Activated naive CD8-positive, alpha-beta T cell treated with anti-CD3 and anti-CD28 coated beads, Interleukin-2, amount 50 U/mL, for 24 hours (primary cell): ENCODE data around the gene DOC2A.

ENCODE experiments used
- ATAC-seq: fragments of 150-1000 bp; cut with Tn5 transposase; one replicate; pipeline ENCODE4 v1.10.0; 2021
- DNase-seq: peaks from one replicate; pipeline ENCODE4 v3.0.0; 2021
- H3K27ac Mint-ChIP-seq: one replicate; pipeline ENCODE4 v1.8.0; 2021; ENCODE audit warnings: mild to moderate bottlenecking, mixed read lengths
- H3K27me3 Mint-ChIP-seq: one replicate; pipeline ENCODE4 v1.8.0; 2021; ENCODE audit warnings: mixed read lengths
- H3K36me3 Mint-ChIP-seq: one replicate; pipeline ENCODE4 v1.8.0; 2021; ENCODE audit warnings: low read depth, mixed read lengths
- H3K4me1 Mint-ChIP-seq: one replicate; pipeline ENCODE4 v1.8.0; 2021; ENCODE audit warnings: mixed read lengths
- H3K4me3 Mint-ChIP-seq: one replicate; pipeline ENCODE4 v1.8.0; 2021; ENCODE audit warnings: mild to moderate bottlenecking, moderate library complexity, mixed read lengths
- H3K9me3 Mint-ChIP-seq: one replicate; pipeline ENCODE4 v1.8.0; 2021; ENCODE audit warnings: mixed read lengths

The DOC2A gene

DNA sequence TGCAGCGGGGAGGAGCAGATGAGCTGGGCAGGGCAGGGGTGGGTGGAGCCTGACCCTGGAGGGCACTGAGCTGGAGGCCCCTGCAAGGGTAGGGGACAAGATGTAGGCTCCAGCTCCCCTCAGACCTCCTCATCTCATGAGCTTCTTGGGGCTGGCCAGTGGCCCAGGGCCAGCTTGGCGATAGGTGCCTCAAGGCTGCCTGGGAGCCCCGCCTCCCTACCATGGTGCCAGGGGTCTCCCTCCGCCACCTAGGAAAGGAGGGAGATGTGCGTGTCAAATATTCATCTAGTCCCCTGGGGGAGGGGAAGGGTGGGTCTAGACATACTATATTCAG lies 19.3 kb downstream of the DOC2A start:
- Mint-ChIP-seq H3K9me3 (no peaks in the 10 kb centered on the region), H3K27ac (no peak overlapping the region), H3K36me3 (peaks cover 26% of the 10 kb centered on the region), H3K4me3 (no peak overlapping the region), H3K4me1 (peaks cover 21% of the 10 kb centered on the region), H3K27me3 (no peaks in the 10 kb centered on the region)
- DNase-seq: no peak
- no peak for ATAC-seq

DNA sequence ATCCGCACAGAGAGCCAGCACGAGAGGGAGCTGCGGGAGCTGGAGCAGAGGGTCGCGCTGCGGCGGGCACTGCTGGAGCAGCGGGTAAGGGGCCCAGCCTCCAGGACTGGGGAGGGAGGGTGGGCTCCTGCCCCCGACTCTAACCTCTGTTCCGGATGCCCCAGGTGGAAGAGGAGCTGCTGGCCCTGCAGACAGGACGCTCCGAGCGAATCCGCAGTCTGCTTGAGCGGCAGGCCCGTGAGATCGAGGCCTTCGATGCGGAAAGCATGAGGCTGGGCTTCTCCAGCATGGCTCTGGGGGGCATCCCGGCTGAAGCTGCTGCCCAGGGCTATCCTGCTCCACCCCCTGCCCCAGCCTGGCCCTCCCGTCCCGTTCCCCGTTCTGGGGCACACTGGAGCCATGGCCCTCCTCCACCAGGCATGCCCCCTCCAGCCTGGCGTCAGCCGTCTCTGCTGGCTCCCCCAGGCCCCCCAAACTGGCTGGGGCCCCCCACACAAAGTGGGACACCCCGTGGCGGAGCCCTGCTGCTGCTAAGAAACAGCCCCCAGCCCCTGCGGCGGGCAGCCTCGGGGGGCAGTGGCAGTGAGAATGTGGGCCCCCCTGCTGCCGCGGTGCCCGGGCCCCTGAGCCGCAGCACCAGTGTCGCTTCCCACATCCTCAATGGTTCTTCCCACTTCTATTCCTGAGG lies 19.8 kb downstream of the DOC2A start:
- H3K4me1 Mint-ChIP-seq: peaks cover 21% of the 10 kb centered on the region
- peaks cover 22% of the 10 kb centered on the region for H3K36me3 Mint-ChIP-seq
- no peak overlapping the region for H3K4me3 Mint-ChIP-seq
- H3K27me3 Mint-ChIP-seq: no peaks in the 10 kb centered on the region
- ATAC-seq (no peak), DNase-seq (no peak)
- no peak overlapping the region for H3K27ac Mint-ChIP-seq
- no peaks in the 10 kb centered on the region for H3K9me3 Mint-ChIP-seq

DNA sequence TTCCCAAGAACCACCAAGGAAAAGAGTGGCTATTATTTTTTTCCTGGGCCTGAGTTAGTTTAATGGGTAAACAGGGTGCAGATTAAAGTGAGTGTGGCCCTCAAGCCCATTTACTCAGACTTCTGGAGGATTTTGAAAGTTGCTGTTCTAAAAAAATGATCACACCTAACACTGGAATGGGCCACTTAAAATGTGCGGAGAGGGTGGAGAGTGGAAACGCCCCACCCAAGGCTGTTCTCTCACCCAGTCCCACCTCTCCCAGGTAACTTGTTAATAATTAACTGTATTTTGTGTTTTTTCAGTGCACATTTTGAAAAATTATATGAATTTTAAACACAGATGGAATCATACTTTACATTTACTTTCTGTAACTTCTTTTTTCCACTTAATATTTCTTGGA lies 20.8 kb downstream of the DOC2A start:
- no peaks in the 10 kb centered on the region for H3K9me3 Mint-ChIP-seq
- ATAC-seq (no peak), DNase-seq (no peak)
- H3K4me3 Mint-ChIP-seq: no peak overlapping the region
- H3K27ac Mint-ChIP-seq: no peak overlapping the region
- H3K27me3 Mint-ChIP-seq: no peaks in the 10 kb centered on the region
- peaks cover 22% of the 10 kb centered on the region for H3K36me3 Mint-ChIP-seq
- peaks cover 12% of the 10 kb centered on the region for H3K4me1 Mint-ChIP-seq

DNA sequence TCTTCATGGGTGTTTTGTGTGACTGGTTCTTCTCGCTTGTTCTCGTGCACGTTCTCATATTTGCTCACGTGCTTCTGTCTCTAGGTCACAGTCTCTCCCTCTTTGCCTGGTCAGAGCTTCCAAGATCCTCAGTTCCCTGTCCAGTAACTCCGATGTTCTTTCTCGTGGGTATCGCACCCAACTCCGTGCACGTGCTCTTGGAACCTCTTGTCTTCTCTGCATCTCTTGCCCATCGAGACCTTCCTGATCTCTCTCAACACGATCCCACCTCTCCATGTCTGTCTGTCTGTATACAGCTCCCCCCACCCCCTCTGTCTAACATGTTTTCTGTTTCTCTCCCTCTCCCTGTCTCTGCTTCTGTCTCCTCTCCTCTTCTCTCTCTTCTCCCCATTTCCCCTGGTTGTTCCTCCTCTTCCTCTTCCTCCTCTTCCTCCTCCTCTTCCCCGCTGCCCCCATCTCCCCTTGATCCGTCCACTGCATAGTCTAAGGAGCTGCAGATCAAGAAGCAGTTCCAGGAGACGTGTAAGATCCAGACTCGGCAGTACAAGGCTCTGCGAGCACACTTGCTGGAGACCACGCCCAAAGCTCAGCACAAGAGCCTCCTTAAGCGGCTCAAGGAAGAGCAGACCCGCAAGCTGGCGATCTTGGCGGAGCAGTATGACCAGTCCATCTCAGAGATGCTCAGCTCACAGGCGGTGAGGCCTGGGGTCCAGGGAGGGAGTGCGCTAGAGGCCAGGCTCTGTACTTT lies 21.5 kb downstream of the DOC2A start:
- no peaks in the 10 kb centered on the region for H3K9me3 Mint-ChIP-seq
- peaks cover 5% of the 10 kb centered on the region for H3K4me1 Mint-ChIP-seq
- peaks cover 22% of the 10 kb centered on the region for H3K36me3 Mint-ChIP-seq
- no peak overlapping the region for H3K27ac Mint-ChIP-seq
- no peak for ATAC-seq
- H3K4me3 Mint-ChIP-seq: no peak overlapping the region
- no peak for DNase-seq
- H3K27me3 Mint-ChIP-seq: no peaks in the 10 kb centered on the region

DNA sequence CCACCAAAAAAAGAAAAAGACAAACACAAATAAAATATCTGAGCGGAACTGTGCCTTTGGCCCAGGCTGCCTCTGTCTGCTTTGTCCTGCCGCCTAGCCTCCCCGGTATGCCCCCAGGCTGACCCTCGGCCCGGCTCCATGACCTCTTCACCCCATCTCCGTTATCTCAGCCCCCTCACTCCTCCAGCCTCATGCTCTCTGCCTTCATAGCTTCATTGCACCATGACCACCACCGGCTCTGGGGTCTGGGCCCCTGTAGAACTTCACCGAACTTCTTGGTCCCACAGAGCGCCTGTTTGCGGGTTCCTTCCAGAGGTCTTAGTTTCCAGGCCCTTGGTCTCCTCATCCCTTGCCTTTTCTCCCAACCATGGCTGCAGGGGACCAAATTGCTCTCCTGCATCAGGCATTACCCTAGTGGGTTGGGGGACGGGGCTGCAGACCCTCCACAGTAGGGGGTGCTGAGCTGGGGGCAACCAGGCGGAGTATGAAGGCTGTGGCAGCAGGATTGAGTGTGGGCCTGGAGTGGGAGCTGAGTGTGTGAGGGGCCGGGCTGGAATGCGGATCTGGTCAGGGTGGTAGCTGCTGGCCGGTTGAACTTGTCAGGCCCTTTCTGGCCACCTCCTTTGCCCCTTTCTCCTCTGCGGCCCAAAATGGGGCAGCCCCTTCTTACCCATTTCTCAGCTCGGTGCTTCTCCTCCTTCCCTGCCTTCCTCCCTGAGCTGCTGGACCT lies 22.3 kb downstream of the DOC2A start:
- no peak for DNase-seq
- Mint-ChIP-seq H3K4me3 (no peak overlapping the region), H3K4me1 (no peaks in the 10 kb centered on the region), H3K36me3 (peaks cover 22% of the 10 kb centered on the region), H3K9me3 (no peaks in the 10 kb centered on the region), H3K27ac (peak overlapping the region; percentile 50), H3K27me3 (no peaks in the 10 kb centered on the region)
- no peak for ATAC-seq

DNA sequence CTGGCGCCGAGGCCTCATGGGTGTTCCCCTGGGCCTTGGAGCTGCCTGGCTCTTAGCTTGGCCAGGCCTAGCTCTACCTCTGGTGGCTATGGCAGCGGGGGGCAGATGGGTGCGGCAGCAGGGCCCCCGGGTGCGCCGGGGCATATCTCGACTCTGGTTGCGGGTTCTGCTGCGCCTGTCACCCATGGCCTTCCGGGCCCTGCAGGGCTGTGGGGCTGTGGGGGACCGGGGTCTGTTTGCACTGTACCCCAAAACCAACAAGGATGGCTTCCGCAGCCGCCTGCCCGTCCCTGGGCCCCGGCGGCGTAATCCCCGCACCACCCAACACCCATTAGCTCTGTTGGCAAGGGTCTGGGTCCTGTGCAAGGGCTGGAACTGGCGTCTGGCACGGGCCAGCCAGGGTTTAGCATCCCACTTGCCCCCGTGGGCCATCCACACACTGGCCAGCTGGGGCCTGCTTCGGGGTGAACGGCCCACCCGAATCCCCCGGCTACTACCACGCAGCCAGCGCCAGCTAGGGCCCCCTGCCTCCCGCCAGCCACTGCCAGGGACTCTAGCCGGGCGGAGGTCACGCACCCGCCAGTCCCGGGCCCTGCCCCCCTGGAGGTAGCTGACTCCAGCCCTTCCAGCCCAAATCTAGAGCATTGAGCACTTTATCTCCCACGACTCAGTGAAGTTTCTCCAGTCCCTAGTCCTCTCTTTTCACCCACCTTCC lies 23.3 kb downstream of the DOC2A start:
- no peak overlapping the region for H3K27ac Mint-ChIP-seq
- H3K36me3 Mint-ChIP-seq: peaks cover 26% of the 10 kb centered on the region
- H3K4me3 Mint-ChIP-seq: no peak overlapping the region
- ATAC-seq: no peak
- no peaks in the 10 kb centered on the region for H3K4me1 Mint-ChIP-seq
- H3K9me3 Mint-ChIP-seq: no peaks in the 10 kb centered on the region
- H3K27me3 Mint-ChIP-seq: no peaks in the 10 kb centered on the region
- no peak for DNase-seq

DNA sequence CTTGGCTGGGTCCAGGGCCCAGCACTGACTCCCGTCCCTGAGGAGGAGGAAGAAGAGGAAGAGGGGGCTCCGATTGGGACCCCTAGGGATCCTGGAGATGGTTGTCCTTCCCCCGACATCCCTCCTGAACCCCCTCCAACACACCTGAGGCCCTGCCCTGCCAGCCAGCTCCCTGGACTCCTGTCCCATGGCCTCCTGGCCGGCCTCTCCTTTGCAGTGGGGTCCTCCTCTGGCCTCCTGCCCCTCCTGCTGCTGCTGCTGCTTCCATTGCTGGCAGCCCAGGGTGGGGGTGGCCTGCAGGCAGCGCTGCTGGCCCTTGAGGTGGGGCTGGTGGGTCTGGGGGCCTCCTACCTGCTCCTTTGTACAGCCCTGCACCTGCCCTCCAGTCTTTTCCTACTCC lies 23.9 kb downstream of the DOC2A start:
- Mint-ChIP-seq H3K27ac (no peak overlapping the region), H3K27me3 (no peaks in the 10 kb centered on the region), H3K4me3 (no peak overlapping the region), H3K9me3 (no peaks in the 10 kb centered on the region), H3K4me1 (no peaks in the 10 kb centered on the region), H3K36me3 (peaks cover 29% of the 10 kb centered on the region)
- DNase-seq (no peak), ATAC-seq (no peak)

DNA sequence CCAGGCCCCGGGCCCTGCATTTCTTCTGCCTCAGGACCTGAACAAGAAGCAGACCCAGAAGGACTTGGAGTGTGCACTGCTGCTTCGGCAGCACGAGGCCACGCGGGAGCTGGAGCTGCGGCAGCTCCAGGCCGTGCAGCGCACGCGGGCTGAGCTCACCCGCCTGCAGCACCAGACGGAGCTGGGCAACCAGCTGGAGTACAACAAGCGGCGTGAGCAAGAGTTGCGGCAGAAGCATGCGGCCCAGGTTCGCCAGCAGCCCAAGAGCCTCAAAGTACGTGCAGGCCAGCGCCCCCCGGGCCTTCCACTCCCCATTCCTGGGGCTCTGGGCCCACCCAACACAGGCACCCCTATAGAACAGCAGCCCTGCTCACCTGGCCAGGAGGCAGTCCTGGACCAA lies 24.6 kb downstream of the DOC2A start:
- H3K4me1 Mint-ChIP-seq: no peaks in the 10 kb centered on the region

DNA sequence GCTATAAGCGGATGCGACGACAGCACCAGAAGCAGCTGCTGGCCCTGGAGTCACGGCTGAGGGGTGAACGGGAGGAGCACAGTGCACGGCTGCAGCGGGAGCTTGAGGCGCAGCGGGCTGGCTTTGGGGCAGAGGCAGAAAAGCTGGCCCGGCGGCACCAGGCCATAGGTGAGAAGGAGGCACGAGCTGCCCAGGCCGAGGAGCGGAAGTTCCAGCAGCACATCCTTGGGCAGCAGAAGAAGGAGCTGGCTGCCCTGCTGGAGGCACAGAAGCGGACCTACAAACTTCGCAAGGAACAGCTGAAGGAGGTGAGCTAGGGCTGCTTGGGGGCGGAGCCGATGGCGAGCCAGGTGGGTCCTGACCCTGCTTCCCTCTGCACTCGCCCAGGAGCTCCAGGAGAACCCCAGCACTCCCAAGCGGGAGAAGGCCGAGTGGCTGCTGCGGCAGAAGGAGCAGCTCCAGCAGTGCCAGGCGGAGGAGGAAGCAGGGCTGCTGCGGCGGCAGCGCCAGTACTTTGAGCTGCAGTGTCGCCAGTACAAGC lies 25.5 kb downstream of the DOC2A start:
- no peaks in the 10 kb centered on the region for H3K9me3 Mint-ChIP-seq
- H3K36me3 Mint-ChIP-seq: peaks cover 29% of the 10 kb centered on the region
- H3K27me3 Mint-ChIP-seq: no peaks in the 10 kb centered on the region
- ATAC-seq (no peak), DNase-seq (no peak)
- no peak overlapping the region for H3K4me3 Mint-ChIP-seq
- no peaks in the 10 kb centered on the region for H3K4me1 Mint-ChIP-seq
- H3K27ac Mint-ChIP-seq: no peak overlapping the region

More for the DNA sequence above, 24.6 kb downstream of the DOC2A start:
- ATAC-seq (no peak), DNase-seq (no peak)
- H3K27me3 Mint-ChIP-seq: no peaks in the 10 kb centered on the region
- peaks cover 29% of the 10 kb centered on the region for H3K36me3 Mint-ChIP-seq
- no peak overlapping the region for H3K27ac Mint-ChIP-seq
- no peaks in the 10 kb centered on the region for H3K9me3 Mint-ChIP-seq
- H3K4me3 Mint-ChIP-seq: no peak overlapping the region

DNA sequence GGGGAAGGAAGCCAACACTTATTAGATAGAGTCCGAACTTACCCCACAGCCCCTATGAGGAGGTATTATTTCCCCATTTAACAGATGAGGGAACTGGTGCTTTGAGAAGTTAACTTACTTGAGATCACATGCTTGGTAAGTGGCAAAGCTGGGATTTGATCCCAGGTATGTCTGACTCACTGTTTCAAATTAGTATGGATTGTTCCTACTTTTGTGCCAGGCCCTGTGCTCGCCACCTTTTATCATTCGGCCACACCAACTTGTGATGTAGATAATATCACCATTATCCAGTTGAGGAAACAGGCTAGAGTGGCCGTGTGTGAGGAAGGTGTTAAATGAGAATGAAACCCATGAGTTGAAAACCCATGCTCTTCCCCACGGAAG lies 26.1 kb downstream of the DOC2A start:
- Mint-ChIP-seq H3K4me3 (no peak overlapping the region), H3K4me1 (no peaks in the 10 kb centered on the region)

DNA sequence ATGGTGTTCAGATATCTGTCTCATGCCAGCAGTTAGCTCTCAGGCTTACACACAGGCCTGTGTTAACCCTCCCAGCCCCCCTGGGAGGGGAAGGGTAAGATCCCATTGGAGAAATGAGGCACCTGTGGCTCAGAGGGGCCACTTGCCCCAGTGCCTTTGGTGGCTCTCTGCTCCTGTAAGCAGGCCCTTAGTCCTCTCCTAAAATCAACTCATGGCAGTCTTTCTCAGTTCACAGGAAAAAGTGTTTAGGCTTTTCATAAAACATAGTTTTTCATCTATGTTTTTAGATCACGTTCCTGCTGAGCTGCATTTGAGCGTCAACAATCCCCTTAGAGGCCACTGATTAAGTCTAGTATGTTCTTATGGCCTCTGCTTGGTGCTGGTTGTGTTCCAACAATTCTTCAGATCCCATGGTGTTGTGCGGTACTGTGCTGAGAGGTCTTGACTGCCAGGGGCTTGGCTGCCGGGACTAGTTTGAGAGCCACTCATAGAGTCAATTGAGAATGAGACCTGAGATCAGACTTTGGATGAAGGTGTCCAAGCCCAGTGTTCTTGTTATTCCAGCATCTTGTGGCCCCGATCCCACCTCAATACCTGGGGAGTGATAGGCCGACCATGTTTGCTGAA lies 26.6 kb downstream of the DOC2A start:
- Mint-ChIP-seq H3K36me3 (peaks cover 32% of the 10 kb centered on the region), H3K4me3 (no peak overlapping the region)

More for the DNA sequence above, 26.1 kb downstream of the DOC2A start:
- ATAC-seq (no peak), DNase-seq (no peak)
- no peak overlapping the region for H3K27ac Mint-ChIP-seq
- no peaks in the 10 kb centered on the region for H3K9me3 Mint-ChIP-seq
- H3K27me3 Mint-ChIP-seq: no peaks in the 10 kb centered on the region
- peaks cover 30% of the 10 kb centered on the region for H3K36me3 Mint-ChIP-seq

DNA sequence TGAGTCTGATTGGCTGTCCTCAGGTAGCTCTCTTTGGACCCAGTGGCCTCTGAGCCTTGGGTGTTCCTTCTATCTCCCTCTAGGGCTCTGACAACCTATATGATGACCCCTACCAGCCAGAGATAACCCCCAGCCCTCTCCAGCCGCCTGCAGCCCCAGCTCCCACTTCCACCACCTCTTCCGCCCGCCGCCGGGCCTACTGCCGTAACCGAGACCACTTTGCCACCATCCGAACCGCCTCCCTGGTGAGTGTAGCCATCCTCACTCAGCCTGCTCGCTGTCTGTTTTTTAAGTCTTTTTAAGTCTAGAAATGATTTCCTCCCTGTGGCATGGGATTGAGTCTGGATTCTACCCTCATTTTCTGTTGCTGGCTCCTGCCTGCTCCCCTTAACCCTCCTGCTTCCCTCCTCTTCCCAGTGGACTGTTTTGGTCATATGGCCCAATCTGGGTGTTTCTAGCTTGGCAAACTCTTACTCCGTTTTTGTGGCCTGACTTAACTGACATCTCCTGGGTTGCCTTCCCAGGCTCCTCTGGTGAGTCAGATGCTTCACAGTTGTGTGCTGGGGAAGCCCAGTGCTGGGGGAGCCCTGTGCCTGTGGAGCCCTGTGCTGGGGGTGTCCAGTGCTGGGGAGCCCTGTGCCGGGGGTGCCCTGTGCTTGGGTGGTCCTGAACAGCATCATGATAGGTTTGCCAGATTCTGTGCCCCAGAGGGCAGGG lies 27.2 kb downstream of the DOC2A start:
- H3K27me3 Mint-ChIP-seq: no peaks in the 10 kb centered on the region
- H3K9me3 Mint-ChIP-seq: no peaks in the 10 kb centered on the region
- H3K27ac Mint-ChIP-seq: no peak overlapping the region
- peaks cover 33% of the 10 kb centered on the region for H3K36me3 Mint-ChIP-seq
- ATAC-seq: no peak
- no peak overlapping the region for H3K4me3 Mint-ChIP-seq
- DNase-seq: no peak
- H3K4me1 Mint-ChIP-seq: no peaks in the 10 kb centered on the region

More for the DNA sequence above, 26.6 kb downstream of the DOC2A start:
- H3K4me1 Mint-ChIP-seq: no peaks in the 10 kb centered on the region
- no peaks in the 10 kb centered on the region for H3K27me3 Mint-ChIP-seq
- H3K9me3 Mint-ChIP-seq: no peaks in the 10 kb centered on the region
- no peak overlapping the region for H3K27ac Mint-ChIP-seq
- no peak for ATAC-seq
- no peak for DNase-seq

DNA sequence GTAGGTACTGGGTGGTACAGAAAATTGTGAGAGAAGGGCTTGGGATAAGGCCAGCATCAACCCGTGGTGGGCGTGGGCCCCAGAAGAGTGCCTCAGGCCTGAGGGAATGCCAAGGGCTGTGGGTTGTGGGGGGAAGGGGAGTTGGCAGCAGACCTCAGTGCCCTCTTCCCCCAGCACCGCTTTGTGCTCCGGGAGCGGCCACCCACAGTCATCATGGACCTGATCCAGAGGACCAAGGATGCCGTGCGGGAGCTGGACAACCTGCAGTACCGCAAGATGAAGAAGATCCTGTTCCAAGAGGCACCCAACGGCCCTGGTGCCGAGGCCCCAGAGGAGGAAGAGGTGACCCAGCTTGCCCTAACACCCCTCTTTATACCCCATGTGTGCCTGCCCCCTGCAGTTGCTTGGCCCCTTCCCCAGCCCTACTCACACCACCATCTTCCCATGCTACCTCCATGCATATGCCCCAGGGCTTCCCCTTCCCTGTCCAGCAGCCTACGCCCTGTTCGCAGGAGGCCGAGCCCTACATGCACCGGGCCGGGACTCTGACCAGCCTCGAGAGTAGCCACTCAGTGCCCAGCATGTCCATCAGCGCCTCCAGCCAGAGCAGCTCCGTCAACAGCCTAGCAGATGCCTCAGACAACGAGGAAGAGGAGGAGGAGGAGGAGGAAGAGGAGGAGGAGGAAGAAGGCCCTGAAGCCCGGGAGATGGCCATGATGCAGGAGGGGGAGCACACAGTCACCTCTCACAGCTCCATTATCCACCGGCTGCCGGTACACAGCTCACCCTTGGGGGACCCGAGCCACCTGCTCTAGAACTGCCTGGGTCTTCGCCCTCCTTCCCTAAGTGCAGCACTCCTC lies 28.0 kb downstream of the DOC2A start:
- DNase-seq (no peak), ATAC-seq (no peak)
- Mint-ChIP-seq H3K27ac (no peak overlapping the region), H3K36me3 (peaks cover 35% of the 10 kb centered on the region), H3K27me3 (no peaks in the 10 kb centered on the region), H3K4me3 (no peak overlapping the region), H3K4me1 (no peaks in the 10 kb centered on the region), H3K9me3 (no peaks in the 10 kb centered on the region)
